HepG2 (cell line): ENCODE measurements around the gene RAB2B. TPM values are rescaled to one million over a fixed set of nuclear protein-coding genes. Genes with fewer than 3 reads are reported as not detected.

ENCODE experiments used
- CBFB ChIP-seq: sonication (generic); formaldehyde crosslinking; IDR thresholded peaks from 2 replicates; pipeline ENCODE4 v1.4.0; 2020; ENCODE audit warnings: missing genetic modification reagents
- FOXK1 ChIP-seq: sonication (generic); formaldehyde crosslinking; IDR thresholded peaks from 2 replicates; pipeline ENCODE4 v1.4.0; 2020; ENCODE audit warnings: low read depth, missing genetic modification reagents, borderline replicate concordance
- KDM2A ChIP-seq: sonication (generic); formaldehyde crosslinking; IDR thresholded peaks from 2 replicates; pipeline ENCODE4 v1.4.0; 2020; ENCODE audit warnings: low read depth, missing genetic modification reagents, borderline replicate concordance
- KLF15 ChIP-seq: sonication (generic); formaldehyde crosslinking; IDR thresholded peaks from 2 replicates; pipeline ENCODE4 v1.8.1; 2023; ENCODE audit warnings: borderline replicate concordance, mild to moderate bottlenecking, inconsistent platforms, missing genetic modification reagents, mixed read lengths
- PHF20 ChIP-seq: sonication (generic); formaldehyde crosslinking; IDR thresholded peaks from 2 replicates; pipeline ENCODE4 v1.5.0; 2020; ENCODE audit warnings: mild to moderate bottlenecking, missing genetic modification reagents
- ZBTB1 ChIP-seq: sonication (generic); formaldehyde crosslinking; IDR thresholded peaks from 2 replicates; pipeline ENCODE4 v1.4.0; 2020; ENCODE audit warnings: missing genetic modification reagents, borderline replicate concordance
- ZBTB34 ChIP-seq: sonication (generic); formaldehyde crosslinking; IDR thresholded peaks from 2 replicates; pipeline ENCODE4 v1.8.0; 2022; ENCODE audit warnings: mild to moderate bottlenecking, missing genetic modification reagents
- ZFP36L1 ChIP-seq: sonication (generic); formaldehyde crosslinking; IDR thresholded peaks from 2 replicates; pipeline ENCODE4 v1.8.0; 2022; ENCODE audit warnings: mild to moderate bottlenecking, missing genetic modification reagents, moderate library complexity
- ZNF318 ChIP-seq: sonication (generic); formaldehyde crosslinking; IDR thresholded peaks from 2 replicates; pipeline ENCODE4 v1.4.0; 2020; ENCODE audit warnings: mild to moderate bottlenecking, missing genetic modification reagents
- polyA plus RNA-seq, 8 experiments: library from polyadenylated mRNA; depleted of rRNA in 3 of 8; stranded (reverse) in 7 of 8; unstranded in 1 of 8; fragments of >200 nt; fragmentation: Illumina TruSeq in 4 of 8; extraction: Trizol in 4 of 8; gene quantifications; 2 replicates each; pipeline versions ENCODE4 v1.2.1 to v1.2.3, GENCODE V29; 2011 to 2016; ENCODE audit warnings: low read depth in 4 of 8, missing spikeins in 1 of 8, mixed read lengths in 1 of 8; ENCODE audit not compliant: insufficient read depth in 1 of 8
- total RNA-seq, 5 experiments: library from RNA; depleted of rRNA; stranded (reverse); fragments of >200 nt; fragmentation: Illumina TruSeq; extraction: Trizol; gene quantifications; 2 replicates each; pipeline ENCODE4 v1.2.3, GENCODE V29; 2016; ENCODE audit warnings: low read depth in 1 of 5
- TF ChIP-seq, protein P1 (sequence below): sonication (generic); formaldehyde crosslinking; conservative IDR thresholded peaks from 2 replicates; pipeline ENCODE4 v1.8.0; 2022; ENCODE audit warnings: mild to moderate bottlenecking, moderate library complexity, missing genetic modification reagents
- TF ChIP-seq, protein P2 (sequence below): sonication (generic); formaldehyde crosslinking; IDR thresholded peaks from 2 replicates; pipeline ENCODE4 v1.8.0; 2022; ENCODE audit warnings: low read depth, missing genetic modification reagents
- TF ChIP-seq, protein P3 (sequence below): sonication (generic); formaldehyde crosslinking; IDR thresholded peaks from 2 replicates; pipeline ENCODE4 v1.8.1; 2023; ENCODE audit warnings: mild to moderate bottlenecking, inconsistent platforms, moderate library complexity, missing genetic modification reagents, borderline replicate concordance

RAB2B gene
- total and polyA plus RNA-seq, 2 of the 13 experiments (the other 11 are each of a cell fraction or from before 2014, with no cell fraction given) = 36.0 to 60.6 TPM

DNA sequence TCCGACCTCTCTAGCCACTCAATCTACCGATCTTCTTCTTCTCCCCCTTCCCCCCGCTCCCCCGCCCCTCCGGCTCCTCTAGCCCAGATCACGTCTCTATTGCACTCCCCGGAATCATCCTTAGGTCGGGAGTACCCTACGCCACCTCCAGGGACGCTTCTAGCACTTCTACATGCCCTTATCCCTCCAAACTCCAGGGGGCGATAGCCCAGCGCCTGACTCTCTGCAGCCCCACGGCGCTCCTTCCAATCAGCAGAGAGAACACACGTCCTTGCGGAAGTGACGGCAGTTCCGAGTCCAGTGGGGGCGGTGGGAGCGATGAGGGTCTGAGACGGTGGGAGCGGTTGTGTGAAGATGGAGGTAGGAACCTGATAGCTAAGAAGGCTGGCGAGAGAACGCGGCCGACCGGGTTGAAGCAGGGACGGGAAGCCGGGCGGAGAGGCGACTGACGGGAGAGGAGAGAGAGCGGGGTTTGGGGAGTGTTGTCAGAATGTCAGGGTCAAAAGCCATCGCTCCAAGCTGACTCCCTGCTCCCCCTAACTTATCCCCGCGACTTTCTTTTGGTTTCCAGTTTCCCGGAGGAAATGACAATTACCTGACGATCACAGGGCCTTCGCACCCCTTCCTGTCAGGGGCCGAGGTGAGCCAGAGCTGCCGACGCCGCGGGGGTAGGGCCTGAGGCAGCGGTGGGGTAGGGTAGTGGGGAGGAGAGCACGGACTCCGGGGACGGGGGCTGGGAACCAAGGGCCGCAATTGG, at the start of gene RAB2B, which contains the start of gene TOX4 (continued):
- no peak; the same call in 1 of the 2 replicates for TF ChIP-seq ZNF318 (CRISPR knock-in tag)
- TF ChIP-seq KDM2A (CRISPR knock-in tag) = peak; percentile 94
- TF ChIP-seq, protein P1, sequence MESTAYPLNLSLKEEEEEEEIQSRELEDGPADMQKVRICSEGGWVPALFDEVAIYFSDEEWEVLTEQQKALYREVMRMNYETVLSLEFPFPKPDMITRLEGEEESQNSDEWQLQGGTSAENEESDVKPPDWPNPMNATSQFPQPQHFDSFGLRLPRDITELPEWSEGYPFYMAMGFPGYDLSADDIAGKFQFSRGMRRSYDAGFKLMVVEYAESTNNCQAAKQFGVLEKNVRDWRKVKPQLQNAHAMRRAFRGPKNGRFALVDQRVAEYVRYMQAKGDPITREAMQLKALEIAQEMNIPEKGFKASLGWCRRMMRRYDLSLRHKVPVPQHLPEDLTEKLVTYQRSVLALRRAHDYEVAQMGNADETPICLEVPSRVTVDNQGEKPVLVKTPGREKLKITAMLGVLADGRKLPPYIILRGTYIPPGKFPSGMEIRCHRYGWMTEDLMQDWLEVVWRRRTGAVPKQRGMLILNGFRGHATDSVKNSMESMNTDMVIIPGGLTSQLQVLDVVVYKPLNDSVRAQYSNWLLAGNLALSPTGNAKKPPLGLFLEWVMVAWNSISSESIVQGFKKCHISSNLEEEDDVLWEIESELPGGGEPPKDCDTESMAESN (CRISPR knock-in tag) = peak; percentile 66
- peak; percentile 60; the same call in 1 of the 2 replicates for TF ChIP-seq KLF15
- no peak for TF ChIP-seq ZBTB34 (CRISPR knock-in tag)
- peak; percentile 78 for TF ChIP-seq CBFB (CRISPR knock-in tag)
- no peak for TF ChIP-seq ZFP36L1 (CRISPR knock-in tag)
- TF ChIP-seq FOXK1 (CRISPR knock-in tag) = peak; percentile 98
- peak; percentile 97 for TF ChIP-seq PHF20
- TF ChIP-seq ZBTB1 (CRISPR knock-in tag) = no peak
- TF ChIP-seq, protein P2, sequence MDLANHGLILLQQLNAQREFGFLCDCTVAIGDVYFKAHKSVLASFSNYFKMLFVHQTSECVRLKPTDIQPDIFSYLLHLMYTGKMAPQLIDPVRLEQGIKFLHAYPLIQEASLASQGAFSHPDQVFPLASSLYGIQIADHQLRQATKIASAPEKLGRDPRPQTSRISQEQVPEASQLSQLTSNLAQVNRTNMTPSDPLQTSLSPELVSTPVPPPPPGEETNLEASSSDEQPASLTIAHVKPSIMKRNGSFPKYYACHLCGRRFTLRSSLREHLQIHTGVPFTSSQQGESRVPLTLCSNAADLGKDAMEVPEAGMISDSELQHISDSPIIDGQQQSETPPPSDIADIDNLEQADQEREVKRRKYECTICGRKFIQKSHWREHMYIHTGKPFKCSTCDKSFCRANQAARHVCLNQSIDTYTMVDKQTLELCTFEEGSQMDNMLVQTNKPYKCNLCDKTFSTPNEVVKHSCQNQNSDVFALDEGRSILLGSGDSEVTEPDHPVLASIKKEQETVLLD (CRISPR knock-in tag) = peak; percentile 83
- TF ChIP-seq, protein P3, sequence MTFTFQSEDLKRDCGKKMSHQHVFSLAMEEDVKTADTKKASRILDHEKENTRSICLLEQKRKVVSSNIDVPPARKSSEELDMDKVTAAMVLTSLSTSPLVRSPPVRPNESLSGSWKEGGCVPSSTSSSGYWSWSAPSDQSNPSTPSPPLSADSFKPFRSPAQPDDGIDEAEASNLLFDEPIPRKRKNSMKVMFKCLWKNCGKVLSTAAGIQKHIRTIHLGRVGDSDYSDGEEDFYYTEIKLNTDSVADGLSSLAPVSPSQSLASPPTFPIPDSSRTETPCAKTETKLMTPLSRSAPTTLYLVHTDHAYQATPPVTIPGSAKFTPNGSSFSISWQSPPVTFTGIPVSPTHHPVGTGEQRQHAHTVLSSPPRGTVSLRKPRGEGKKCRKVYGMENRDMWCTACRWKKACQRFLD (CRISPR knock-in tag) = peak; percentile 78; the same call in 1 of the 2 replicates
